ENCODE measurements around the gene LRP8. TPM values are rescaled to one million over a fixed set of nuclear protein-coding genes. Genes with fewer than 3 reads are reported as not detected.
A peak's percentile ranks its signal among the peaks of the same experiment; 100 is the strongest.

Gene LRP8
- total RNA-seq, 3 donors from 2014 or later = 1.3 to 6.5 (median 1.4) TPM

DNA sequence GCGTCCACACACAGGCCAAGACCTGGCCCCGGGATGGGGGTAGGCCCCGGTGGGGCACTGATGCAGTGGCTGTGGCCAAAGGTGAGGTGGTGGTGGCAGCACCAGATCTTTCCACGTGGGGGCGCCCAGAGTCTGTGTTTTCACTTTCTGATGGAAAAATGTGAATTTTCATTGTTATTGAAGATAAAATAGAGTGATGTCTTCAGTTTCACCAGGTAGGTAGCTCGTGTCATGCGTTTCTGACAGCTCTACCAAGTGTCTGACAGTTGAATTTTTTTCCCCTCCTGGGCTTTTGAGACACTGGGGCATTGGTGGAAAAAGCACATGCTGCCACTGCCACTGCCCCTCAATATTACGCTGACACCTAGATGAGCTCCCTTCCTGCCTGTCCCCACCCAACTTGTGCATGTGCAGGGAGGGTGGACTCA lies 49.6 kb downstream of the LRP8 start:
- H3K36me3 ChIP-seq (ENCODE audit: low read depth) = no peaks in the 10 kb centered on the region
- no peaks in the 10 kb centered on the region for H3K4me1 ChIP-seq (ENCODE audit: low read depth)
- ATAC-seq (peak; percentile 64), DNase-seq (peak in 2 of 3 donors; percentile 72 to 80)
- TF ChIP-seq, protein P1, sequence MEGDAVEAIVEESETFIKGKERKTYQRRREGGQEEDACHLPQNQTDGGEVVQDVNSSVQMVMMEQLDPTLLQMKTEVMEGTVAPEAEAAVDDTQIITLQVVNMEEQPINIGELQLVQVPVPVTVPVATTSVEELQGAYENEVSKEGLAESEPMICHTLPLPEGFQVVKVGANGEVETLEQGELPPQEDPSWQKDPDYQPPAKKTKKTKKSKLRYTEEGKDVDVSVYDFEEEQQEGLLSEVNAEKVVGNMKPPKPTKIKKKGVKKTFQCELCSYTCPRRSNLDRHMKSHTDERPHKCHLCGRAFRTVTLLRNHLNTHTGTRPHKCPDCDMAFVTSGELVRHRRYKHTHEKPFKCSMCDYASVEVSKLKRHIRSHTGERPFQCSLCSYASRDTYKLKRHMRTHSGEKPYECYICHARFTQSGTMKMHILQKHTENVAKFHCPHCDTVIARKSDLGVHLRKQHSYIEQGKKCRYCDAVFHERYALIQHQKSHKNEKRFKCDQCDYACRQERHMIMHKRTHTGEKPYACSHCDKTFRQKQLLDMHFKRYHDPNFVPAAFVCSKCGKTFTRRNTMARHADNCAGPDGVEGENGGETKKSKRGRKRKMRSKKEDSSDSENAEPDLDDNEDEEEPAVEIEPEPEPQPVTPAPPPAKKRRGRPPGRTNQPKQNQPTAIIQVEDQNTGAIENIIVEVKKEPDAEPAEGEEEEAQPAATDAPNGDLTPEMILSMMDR (IDR thresholded peaks at IDR 0.05) = peak; percentile 73
- intact Hi-C loops (cut with DNase I, micrococcal nuclease) = loop anchor here in 1 of 2 donors (2.0 kb wide), 1 partner anchor 114 kb away; no protein-coding TSS in a partner anchor
- H3K9me3 ChIP-seq = no peaks in the 10 kb centered on the region
- no peak overlapping the region for H3K4me3 ChIP-seq

DNA sequence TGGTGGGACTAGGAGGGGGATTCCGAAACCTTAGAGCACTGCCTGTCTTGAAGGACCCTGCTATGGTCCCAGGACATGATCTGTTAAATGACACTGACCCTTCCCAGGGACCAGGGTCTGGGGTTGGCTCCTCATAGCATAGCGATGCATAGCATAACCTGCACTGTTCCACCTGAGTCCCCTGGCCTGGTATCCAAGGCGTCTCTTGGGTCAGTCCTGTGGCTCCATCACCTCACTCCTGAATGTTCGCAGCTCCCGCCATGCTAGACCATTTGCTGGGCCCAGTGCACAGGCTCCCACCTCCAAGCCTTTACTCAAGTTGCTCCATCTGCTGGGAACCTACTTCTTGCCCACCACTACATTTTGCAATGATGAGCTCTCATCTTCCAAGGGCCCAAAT lies 50.5 kb downstream of the LRP8 start:
- Histone ChIP-seq H3K9me3 (no peaks in the 10 kb centered on the region), H3K4me3 (no peak overlapping the region), H3K4me1 (ENCODE audit: low read depth) (no peaks in the 10 kb centered on the region), H3K36me3 (ENCODE audit: low read depth) (no peaks in the 10 kb centered on the region)
- intact Hi-C loops (cut with DNase I, micrococcal nuclease) = loop anchor here in 1 of 2 donors (2.0 kb wide), 1 partner anchor 115 kb away; no protein-coding TSS in a partner anchor
- ATAC-seq (no peak), DNase-seq (no peak)
- TF ChIP-seq, protein P1 (IDR thresholded peaks at IDR 0.05) = no peak

DNA sequence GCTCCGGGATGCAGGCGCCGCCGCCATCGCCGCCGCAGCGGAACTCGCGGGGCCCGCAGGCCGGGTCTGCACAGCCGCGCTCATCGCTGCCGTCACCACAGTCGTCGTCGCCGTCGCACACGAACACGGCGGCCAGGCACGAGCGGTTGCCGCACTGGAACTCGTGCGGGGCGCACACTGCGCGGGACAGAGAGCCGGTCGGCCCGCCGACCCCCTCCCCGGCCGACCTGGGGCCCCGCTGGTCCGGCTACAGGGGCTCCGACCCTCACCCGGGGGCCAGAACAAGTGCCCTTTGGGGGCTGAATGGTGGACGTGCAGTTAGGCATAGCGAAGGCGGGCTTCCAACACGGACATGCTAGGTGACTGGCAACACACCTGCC lies 51.0 kb downstream of the LRP8 start:
- TF ChIP-seq, protein P1 (IDR thresholded peaks at IDR 0.05) = no peak
- H3K36me3 ChIP-seq (ENCODE audit: low read depth) = no peaks in the 10 kb centered on the region
- ATAC-seq (no peak), DNase-seq (no peak)
- H3K4me1 ChIP-seq (ENCODE audit: low read depth) = no peaks in the 10 kb centered on the region
- intact Hi-C loops (cut with DNase I, micrococcal nuclease) = loop anchor here in 1 of 2 donors (2.0 kb wide), 1 partner anchor 116 kb away; no protein-coding TSS in a partner anchor
- H3K9me3 ChIP-seq = no peaks in the 10 kb centered on the region
- no peak overlapping the region for H3K4me3 ChIP-seq

DNA sequence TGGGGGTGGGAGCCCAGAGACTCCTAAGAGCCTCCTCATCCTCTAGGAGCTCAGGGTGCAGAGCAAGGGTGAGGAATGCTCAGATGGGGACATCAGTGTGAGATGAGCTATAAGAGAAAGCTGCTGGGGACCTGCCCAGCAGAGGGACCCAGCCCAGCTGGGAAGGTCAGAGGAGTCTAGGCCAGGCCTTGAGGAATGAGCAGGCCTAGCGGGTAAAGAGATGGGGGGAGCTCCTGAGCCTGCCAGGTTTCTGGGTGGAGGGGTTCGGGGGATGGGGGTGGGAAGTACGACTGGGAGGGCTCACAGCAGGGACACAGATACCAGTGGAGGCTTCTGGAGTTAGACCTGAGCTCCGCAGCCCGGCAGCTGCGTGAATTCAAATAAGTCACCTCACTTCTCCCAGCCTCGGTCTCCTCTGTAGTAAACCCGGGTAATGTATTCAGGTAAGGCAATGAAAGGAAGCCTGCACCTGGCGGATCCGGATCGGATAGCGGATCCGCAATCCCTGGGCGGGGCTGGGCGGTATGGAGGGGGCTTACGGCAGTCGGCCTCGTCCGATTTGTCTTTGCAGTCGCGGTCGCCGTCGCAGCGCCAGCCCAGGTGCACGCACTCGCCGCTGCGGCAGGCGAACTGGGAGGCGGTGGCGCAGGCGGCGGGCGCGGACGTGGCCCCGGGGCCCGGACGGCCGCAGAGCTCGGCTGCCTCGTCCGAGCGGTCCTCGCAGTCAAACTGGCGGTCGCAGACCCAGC lies 51.5 kb downstream of the LRP8 start:
- no peaks in the 10 kb centered on the region for H3K4me1 ChIP-seq (ENCODE audit: low read depth)
- no peak for DNase-seq
- ATAC-seq = no peak
- intact Hi-C loops (cut with DNase I, micrococcal nuclease) = loop anchor here in 1 of 2 donors (2.0 kb wide), 1 partner anchor 116 kb away; no protein-coding TSS in a partner anchor
- TF ChIP-seq, protein P1 (IDR thresholded peaks at IDR 0.05) = no peak
- H3K9me3 ChIP-seq = no peaks in the 10 kb centered on the region
- H3K4me3 ChIP-seq = no peak overlapping the region
- no peaks in the 10 kb centered on the region for H3K36me3 ChIP-seq (ENCODE audit: low read depth)

DNA sequence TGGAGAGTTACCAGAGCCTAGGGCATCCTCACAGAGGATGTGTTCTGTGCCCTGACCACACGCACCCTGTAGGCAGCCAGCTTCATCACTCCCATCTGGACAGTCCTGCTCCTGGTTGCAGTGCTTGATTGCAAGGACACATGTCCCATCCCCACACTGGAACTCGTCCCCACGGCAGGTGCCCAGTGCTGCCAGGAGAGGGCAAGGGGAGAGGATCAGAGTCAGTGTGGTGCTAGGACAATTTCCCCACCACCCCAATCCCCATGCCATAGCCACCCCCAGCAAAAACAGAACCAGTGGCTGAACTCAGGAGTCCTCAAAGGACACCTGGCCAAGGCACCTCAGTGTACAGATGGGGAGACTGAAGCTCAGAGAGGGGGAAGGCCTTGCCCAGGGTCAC lies 52.3 kb downstream of the LRP8 start:
- no peaks in the 10 kb centered on the region for H3K9me3 ChIP-seq
- intact Hi-C loops (cut with DNase I, micrococcal nuclease) = no loop called here
- ATAC-seq (no peak), DNase-seq (no peak)
- H3K36me3 ChIP-seq (ENCODE audit: low read depth) = no peaks in the 10 kb centered on the region
- TF ChIP-seq, protein P1 (IDR thresholded peaks at IDR 0.05) = no peak
- H3K4me1 ChIP-seq (ENCODE audit: low read depth) = no peaks in the 10 kb centered on the region
- no peak overlapping the region for H3K4me3 ChIP-seq
